OCI-LY7 (cell line): ENCODE results near the gene RAD51B. TPM values are rescaled to one million over a fixed set of nuclear protein-coding genes. Genes with fewer than 3 reads are reported as not detected.
A peak's percentile ranks its signal among the peaks of the same experiment; 100 is the strongest.

Experiments used
- BruUV-seq: library from RNA; stranded (reverse); fragments of 400-500 nt; replicated peaks from 2 replicates; lab custom pipeline; 2021; lab: Mats Ljungman, UMichigan
- CTCF ChIA-PET: fragments of 300-600 bp; sonication (Branson Sonifier 250); formaldehyde crosslinking; loops from one replicate; lab custom pipeline; 2022; ENCODE audit warnings: antibody characterized with exemption; ENCODE audit not compliant: unreplicated experiment; lab: Charles Lee
- POLR2A ChIA-PET: fragments of 300-600 bp; sonication (Branson Sonifier 250); formaldehyde crosslinking; loops from one replicate; lab custom pipeline; 2022; ENCODE audit warnings: antibody characterized with exemption; lab: Charles Lee
- DNase-seq: peaks from one replicate; pipeline ENCODE4 v3.0.0-alpha.2; 2015; ENCODE audit warnings: low spot score
- H2AFZ ChIP-seq: fragments of 200-600 bp; sonication (generic), shearing (Covaris generic); 2 replicates; pipeline ENCODE4 v1.6.1; 2014; ENCODE audit warnings: mild to moderate bottlenecking, antibody characterized with exemption, low read length, moderate library complexity
- H3K27ac ChIP-seq: fragments of 200-600 bp; sonication (generic); 2 replicates; pipeline ENCODE4 v1.5.1; 2014; ENCODE audit warnings: mixed run types, low read depth, mild to moderate bottlenecking, moderate library complexity, low read length, inconsistent platforms; ENCODE audit not compliant: poor library complexity, severe bottlenecking
- H3K36me3 ChIP-seq: fragments of 200-600 bp; sonication (generic); 2 replicates; pipeline ENCODE4 v1.6.1; 2014; ENCODE audit warnings: mild to moderate bottlenecking, antibody characterized with exemption, low read length, moderate library complexity, mixed read lengths; ENCODE audit not compliant: insufficient read depth
- H3K4me1 ChIP-seq: fragments of 200-600 bp; sonication (generic); 2 replicates; pipeline ENCODE4 v1.5.1; 2014; ENCODE audit warnings: mild to moderate bottlenecking, low read length; ENCODE audit not compliant: insufficient read depth, poor library complexity, severe bottlenecking
- H3K4me2 ChIP-seq: fragments of 200-600 bp; sonication (generic); 2 replicates; pipeline ENCODE4 v1.6.1; 2014; ENCODE audit warnings: mild to moderate bottlenecking, low read length
- H3K4me3 ChIP-seq: fragments of 200-600 bp; sonication (generic); 2 replicates; pipeline ENCODE4 v1.5.1; 2014; ENCODE audit warnings: mild to moderate bottlenecking, low read depth, low read length; ENCODE audit not compliant: poor library complexity, severe bottlenecking
- H3K79me2 ChIP-seq: fragments of 200-600 bp; sonication (generic); 2 replicates; pipeline ENCODE4 v1.6.1; 2016; ENCODE audit warnings: low read depth, mild to moderate bottlenecking, low read length, moderate library complexity, mixed read lengths; ENCODE audit not compliant: insufficient read depth
- H3K9me2 ChIP-seq: fragments of 200-600 bp; sonication (generic); 2 replicates; pipeline ENCODE4 v1.6.1; 2016; ENCODE audit warnings: mild to moderate bottlenecking, low read length, mixed read lengths; ENCODE audit not compliant: insufficient read depth
- H3K9me3 ChIP-seq: fragments of 200-600 bp; sonication (generic); 2 replicates; pipeline ENCODE4 v1.6.1; 2014; ENCODE audit warnings: mild to moderate bottlenecking, mixed run types, low read length, mixed read lengths
- H4K20me1 ChIP-seq: fragments of 200-600 bp; sonication (generic); 2 replicates; pipeline ENCODE4 v1.6.1; 2014; ENCODE audit warnings: mild to moderate bottlenecking, antibody characterized with exemption, low read length, moderate library complexity, mixed read lengths; ENCODE audit not compliant: insufficient read depth
- EZH2phosphoT487 ChIP-seq: fragments of 200-600 bp; sonication (generic); IDR thresholded peaks from 2 replicates; pipeline ENCODE4 v1.6.1; 2018; ENCODE audit warnings: low read depth, borderline replicate concordance, mild to moderate bottlenecking, mixed run types, antibody characterized with exemption, low read length, moderate library complexity, mixed read lengths
- intact Hi-C: fragments of 100-400 bp; cut with micrococcal nuclease; formaldehyde crosslinking; loops from one replicate; pipeline ENCODE4 v1.10.0; 2022; ENCODE audit not compliant: unreplicated experiment
- total RNA-seq, 2 experiments: library from RNA; depleted of rRNA in 1 of 2; stranded (reverse); fragments of >200 nt in 1 of 2; shearing (Covaris generic) in 1 of 2; gene quantifications; 2 replicates each; pipeline ENCODE4 v1.2.3, GENCODE V29; 2014 to 2022
- TF ChIP-seq, protein P1 (sequence below): fragments of 200-600 bp; sonication (generic); conservative IDR thresholded peaks from 2 replicates; pipeline ENCODE4 v1.5.1; 2014; ENCODE audit warnings: mild to moderate bottlenecking, antibody characterized with exemption, low read length, moderate library complexity, mixed read lengths

Gene RAD51B
- total RNA-seq, 2 experiments from 2014 or later, result 41.4 to 89.9 TPM

GRCh38 chr14:68268197-68268596 lies 448.6 kb downstream of the RAD51B start:
- POLR2A ChIA-PET, result interaction anchor here (0.6 to 3.7 kb wide), 13 partner anchors 8 to 524 kb away, joined by 3 to 26 read pairs (median 6); partner anchors contain the start of gene ZFP36L1
- peak overlapping the region; percentile 75 for H3K4me2 ChIP-seq

DNA sequence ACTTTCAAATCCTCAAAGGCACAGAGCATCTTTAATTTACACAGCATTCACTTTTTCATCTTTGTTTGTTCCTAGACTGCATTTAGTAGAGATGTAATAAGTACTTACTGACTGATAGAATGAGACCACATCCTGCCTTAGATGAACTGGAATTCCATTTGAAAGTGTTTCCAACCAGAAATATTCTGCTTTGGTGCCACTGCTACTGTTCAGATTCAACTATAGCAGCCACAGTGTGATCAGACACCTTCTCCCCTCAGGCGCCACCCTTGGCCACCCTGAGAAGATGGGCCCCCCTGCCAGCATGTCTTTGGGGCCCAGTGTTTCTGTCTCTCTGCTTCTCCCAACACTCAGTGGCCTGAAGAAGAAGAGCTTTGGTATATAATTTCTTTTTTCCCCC lies 449.1 kb downstream of the RAD51B start:
- CTCF ChIA-PET, result interaction anchor here (1.1 to 1.6 kb wide), 2 partner anchors 8 to 20 kb away, joined by 5 to 6 read pairs; no protein-coding TSS in a partner anchor
- intact Hi-C loops, result loop anchor here (1.0 to 5.0 kb wide), 6 partner anchors 15 to 549 kb away; no protein-coding TSS in a partner anchor
- Histone ChIP-seq H4K20me1 (no peaks in the 10 kb centered on the region), H3K27ac (peak overlapping the region; percentile 93), H3K4me3 (peak overlapping the region; percentile 30), H3K36me3 (no peaks in the 10 kb centered on the region), H2AFZ (peak overlapping the region; percentile 60; the same call in 1 of the 2 replicates), H3K4me2 (peak overlapping the region; percentile 75), H3K4me1 (peaks cover 91% of the 10 kb centered on the region), H3K79me2 (no peaks in the 10 kb centered on the region), H3K9me2 (no peaks in the 10 kb centered on the region), H3K9me3 (no peaks in the 10 kb centered on the region)
- POLR2A ChIA-PET, result interaction anchor here (1.1 to 3.7 kb wide), 7 partner anchors 8 to 524 kb away, joined by 3 to 26 read pairs (median 11); partner anchors contain the start of gene ZFP36L1
- BruUV-seq, result TSS peak; percentile 63
- peak; percentile 55 for DNase-seq
- TF ChIP-seq EZH2phosphoT487, result no peak
- TF ChIP-seq, protein P1, sequence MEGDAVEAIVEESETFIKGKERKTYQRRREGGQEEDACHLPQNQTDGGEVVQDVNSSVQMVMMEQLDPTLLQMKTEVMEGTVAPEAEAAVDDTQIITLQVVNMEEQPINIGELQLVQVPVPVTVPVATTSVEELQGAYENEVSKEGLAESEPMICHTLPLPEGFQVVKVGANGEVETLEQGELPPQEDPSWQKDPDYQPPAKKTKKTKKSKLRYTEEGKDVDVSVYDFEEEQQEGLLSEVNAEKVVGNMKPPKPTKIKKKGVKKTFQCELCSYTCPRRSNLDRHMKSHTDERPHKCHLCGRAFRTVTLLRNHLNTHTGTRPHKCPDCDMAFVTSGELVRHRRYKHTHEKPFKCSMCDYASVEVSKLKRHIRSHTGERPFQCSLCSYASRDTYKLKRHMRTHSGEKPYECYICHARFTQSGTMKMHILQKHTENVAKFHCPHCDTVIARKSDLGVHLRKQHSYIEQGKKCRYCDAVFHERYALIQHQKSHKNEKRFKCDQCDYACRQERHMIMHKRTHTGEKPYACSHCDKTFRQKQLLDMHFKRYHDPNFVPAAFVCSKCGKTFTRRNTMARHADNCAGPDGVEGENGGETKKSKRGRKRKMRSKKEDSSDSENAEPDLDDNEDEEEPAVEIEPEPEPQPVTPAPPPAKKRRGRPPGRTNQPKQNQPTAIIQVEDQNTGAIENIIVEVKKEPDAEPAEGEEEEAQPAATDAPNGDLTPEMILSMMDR, result peak; percentile 40; the same call in 1 of the 2 replicates

More at GRCh38 chr14:68268197-68268596, 448.6 kb downstream of the RAD51B start:
- peak overlapping the region; percentile 42 for H3K4me3 ChIP-seq
- peak; percentile 93 for DNase-seq
- no TSS peak for BruUV-seq
- H2AFZ ChIP-seq, result peak overlapping the region; percentile 54; the same call in 1 of the 2 replicates
- no peaks in the 10 kb centered on the region for H3K9me2 ChIP-seq
- H4K20me1 ChIP-seq, result no peaks in the 10 kb centered on the region
- CTCF ChIA-PET, result interaction anchor here (1.1 to 1.6 kb wide), 3 partner anchors 8 to 20 kb away, joined by 5 to 6 read pairs (median 5); no protein-coding TSS in a partner anchor
- peaks cover 91% of the 10 kb centered on the region for H3K4me1 ChIP-seq
- no peak for TF ChIP-seq EZH2phosphoT487
- TF ChIP-seq, protein P1, result no peak
- intact Hi-C loops, result loop anchor here (1.0 to 5.0 kb wide), 6 partner anchors 15 to 549 kb away; no protein-coding TSS in a partner anchor
- H3K79me2 ChIP-seq, result no peaks in the 10 kb centered on the region
- no peaks in the 10 kb centered on the region for H3K9me3 ChIP-seq
- no peaks in the 10 kb centered on the region for H3K36me3 ChIP-seq
- H3K27ac ChIP-seq, result peak overlapping the region; percentile 93
